Endometrial microvascular endothelial cells (primary cell): ENCODE measurements around the gene GBA3. TPM values are rescaled to one million over a fixed set of nuclear protein-coding genes. Genes with fewer than 3 reads are reported as not detected.

Experiments used
- total RNA-seq: library from RNA; depleted of rRNA; stranded (reverse); fragments of >200 nt; gene quantifications from one replicate; pipeline ENCODE4 v1.2.3, GENCODE V29; 2015; ENCODE audit errors: inconsistent ontology term

GBA3 gene
- total RNA-seq, 1 donor from 2014 or later = not detected

Other genes with a start within 250 kb of the GBA3 start
- 17.7 TPM for gene ADGRA3, start 176.9 kb upstream of the GBA3 start, total RNA-seq